Thymus (tissue), 11 donors: ENCODE data around the gene CEACAM19. TPM values are rescaled to one million over a fixed set of nuclear protein-coding genes. Genes with fewer than 3 reads are reported as not detected.

Source experiments
- DNase-seq, 9 donors: peaks; one replicate each; pipeline ENCODE4 v3.0.0-alpha.2; 2013; ENCODE audit warnings: low spot score in 9 of 9, low read depth in 6 of 9, missing footprints in 1 of 9
- H3K27ac ChIP-seq, 2 donors: one replicate each; pipeline ENCODE4 v1.5.1; 2013; ENCODE audit warnings: control low read depth in 1 of 2, low read depth in 1 of 2, low read length in 1 of 2, mild to moderate bottlenecking in 1 of 2, moderate library complexity in 1 of 2
- H3K27me3 ChIP-seq, 2 donors: one replicate each; pipeline ENCODE4 v1.5.1; 2013; ENCODE audit warnings: low read length in 1 of 2; ENCODE audit not compliant: control insufficient read depth in 2 of 2, insufficient read depth in 1 of 2
- H3K36me3 ChIP-seq, 2 donors: one replicate each; pipeline ENCODE4 v1.5.1; 2013; ENCODE audit warnings: low read length in 1 of 2, mild to moderate bottlenecking in 1 of 2, moderate library complexity in 1 of 2; ENCODE audit not compliant: control insufficient read depth in 2 of 2, insufficient read depth in 2 of 2
- H3K4me1 ChIP-seq, 2 donors: one replicate each; pipeline ENCODE4 v1.5.1; 2013; ENCODE audit warnings: low read length in 2 of 2; ENCODE audit not compliant: control insufficient read depth in 2 of 2, insufficient read depth in 2 of 2
- H3K4me3 ChIP-seq, 2 donors: one replicate each; pipeline ENCODE4 v1.5.1; 2013; ENCODE audit warnings: low read length in 2 of 2, control low read depth in 1 of 2, mild to moderate bottlenecking in 1 of 2
- H3K9me3 ChIP-seq, 2 donors: one replicate each; pipeline ENCODE4 v1.5.1; 2013; ENCODE audit warnings: low read length in 1 of 2, mild to moderate bottlenecking in 1 of 2; ENCODE audit not compliant: control insufficient read depth in 2 of 2, insufficient read depth in 1 of 2
- WGBS: extraction: QIAGEN DNeasy Blood & Tissue Kit; methylation state at CpG from one replicate; pipeline ENCODE4 v1.1.7; 2013; 5-methylcytosine and 5-hydroxymethylcytosine counted together
- polyA plus RNA-seq: library from polyadenylated mRNA; stranded (reverse); fragments of 200-250 nt; gene quantifications from one replicate; pipeline ENCODE4 v1.2.3, GENCODE V29; 2013
- total RNA-seq: library from RNA; stranded (reverse); fragments of 120-200 nt; gene quantifications from one replicate; pipeline ENCODE4 v1.2.4, GENCODE V29; 2013
- donor health status: healthy.

The CEACAM19 gene
- total and polyA plus RNA-seq, 2 donors: 0.28 to 3.5 TPM

DNA sequence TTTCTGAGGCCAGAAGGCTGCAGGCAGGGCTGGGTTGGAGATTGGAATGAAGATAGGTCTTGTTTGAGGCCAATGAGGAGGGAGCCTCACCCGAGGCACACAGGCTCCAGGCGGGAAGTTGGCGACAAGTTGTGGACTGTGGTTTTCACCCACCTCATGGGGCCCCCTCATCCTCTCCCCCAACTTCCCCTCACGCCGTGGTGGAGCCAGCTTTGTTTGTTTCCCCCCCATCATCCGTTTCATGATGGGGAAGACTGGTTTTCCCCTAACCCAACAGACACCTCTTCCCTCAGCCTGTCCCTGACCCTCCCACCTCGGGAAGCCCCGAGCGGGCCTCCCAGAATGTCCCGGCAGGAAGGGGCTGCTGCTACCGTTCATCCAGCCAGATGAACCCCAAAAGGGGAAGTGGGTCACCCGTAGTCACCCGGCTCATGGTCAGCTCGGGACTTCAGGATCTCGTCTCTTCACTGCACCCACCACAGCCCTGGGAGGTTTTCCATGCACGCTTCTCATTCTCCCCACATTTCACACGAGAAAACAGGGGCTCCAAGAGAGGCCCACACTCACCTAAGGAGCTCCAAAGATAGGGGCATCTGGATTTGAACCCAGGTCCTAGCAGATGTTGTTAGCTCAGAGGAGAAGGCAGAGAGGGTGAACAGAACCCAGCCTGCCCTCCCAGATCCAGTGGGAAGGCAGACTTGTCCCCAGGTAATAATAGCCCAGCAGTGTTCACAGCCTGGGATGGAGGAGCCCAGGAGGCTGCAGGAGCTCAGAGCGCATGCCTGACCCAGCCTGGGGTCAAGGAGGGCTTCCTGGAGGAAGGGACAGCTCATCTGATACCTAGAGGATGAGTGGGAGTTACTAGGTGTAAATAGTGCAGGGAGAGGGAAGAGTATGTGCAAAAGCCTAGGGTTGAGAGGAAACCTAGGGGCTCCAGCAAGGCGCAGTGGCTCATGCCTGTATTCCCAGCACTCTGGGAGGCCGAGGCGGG, 51.1 kb downstream of the CEACAM19 start:
- peak in 2 of 9 donors; percentile 25 to 49 for DNase-seq
- Histone ChIP-seq H3K4me1 (peaks cover 0 to 23% of the 10 kb centered on the region in 2 donors), H3K4me3 (no peak overlapping the region), H3K27ac (no peak overlapping the region), H3K9me3 (no peaks in the 10 kb centered on the region), H3K36me3 (no peaks in the 10 kb centered on the region), H3K27me3 (peaks cover 0 to 6% of the 10 kb centered on the region in 2 donors)
- 19% methylated on average over 21 of the region's 21 CpGs for WGBS

DNA sequence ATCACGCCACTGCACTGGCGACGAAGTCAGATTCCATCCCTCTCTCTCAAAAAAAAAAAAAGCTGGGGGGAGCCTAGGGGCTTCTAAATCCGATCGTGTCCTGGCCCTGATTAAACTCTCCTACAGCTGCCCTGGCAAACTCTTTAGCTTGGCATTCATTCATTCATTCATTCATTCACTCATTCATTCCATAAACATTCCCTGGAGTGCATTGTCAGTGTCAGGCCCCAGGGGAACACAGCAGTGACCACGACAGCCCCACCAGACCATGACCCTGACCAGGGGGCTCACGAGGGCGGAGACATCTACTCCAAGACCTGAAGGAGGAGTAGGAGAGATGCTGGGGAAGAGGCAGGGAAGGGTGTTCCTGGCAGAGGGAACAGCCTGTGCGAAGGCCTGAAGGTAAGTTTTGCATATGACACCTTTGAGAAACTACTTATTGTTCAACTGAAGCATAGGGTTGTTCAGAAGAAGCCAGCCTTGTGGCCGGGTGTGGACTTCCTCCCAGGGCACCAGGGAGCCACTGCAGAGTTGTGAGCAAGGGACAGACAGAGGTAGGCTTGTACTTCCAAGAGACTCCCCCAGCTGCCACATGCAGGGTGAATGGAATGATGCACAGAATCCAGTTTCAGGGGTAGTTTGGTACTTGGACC, 52.1 kb downstream of the CEACAM19 start:
- Histone ChIP-seq H3K4me3 (no peak overlapping the region), H3K27ac (no peak overlapping the region), H3K36me3 (no peaks in the 10 kb centered on the region), H3K4me1 (peaks cover 0 to 23% of the 10 kb centered on the region in 2 donors), H3K27me3 (peaks cover 0 to 6% of the 10 kb centered on the region in 2 donors), H3K9me3 (no peaks in the 10 kb centered on the region)
- 74% methylated on average over 10 of the region's 10 CpGs for WGBS
- no peak for DNase-seq

DNA sequence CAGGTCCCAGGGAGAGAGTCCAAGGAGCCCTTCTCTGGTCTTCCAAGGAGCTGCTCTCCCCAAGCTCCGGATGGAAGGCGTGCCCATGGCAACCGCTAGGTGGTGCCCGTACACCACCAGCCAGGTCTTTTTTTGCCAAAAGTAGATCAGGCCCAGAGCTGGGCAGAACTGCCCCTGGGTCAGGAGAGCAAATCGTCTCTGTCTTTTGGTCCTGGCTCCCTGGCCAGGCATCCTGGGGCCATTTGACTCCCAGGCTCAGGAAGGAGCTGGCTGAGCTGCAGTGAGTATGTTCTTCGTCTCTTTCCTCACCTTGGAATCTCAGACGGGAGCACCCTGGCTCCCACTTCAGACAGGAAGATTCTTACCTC, 52.7 kb downstream of the CEACAM19 start:
- no peaks in the 10 kb centered on the region for H3K36me3 ChIP-seq
- 27% methylated on average over 7 of the region's 7 CpGs for whole genome bisulfite sequencing
- no peak overlapping the region for H3K27ac ChIP-seq
- H3K9me3 ChIP-seq: no peaks in the 10 kb centered on the region
- DNase-seq: peak in 8 of 9 donors; percentile 49 to 82 (median 64)
- peaks cover 0 to 6% of the 10 kb centered on the region in 2 donors for H3K27me3 ChIP-seq
- peaks cover 0 to 22% of the 10 kb centered on the region in 2 donors for H3K4me1 ChIP-seq
- H3K4me3 ChIP-seq: no peak overlapping the region

DNA sequence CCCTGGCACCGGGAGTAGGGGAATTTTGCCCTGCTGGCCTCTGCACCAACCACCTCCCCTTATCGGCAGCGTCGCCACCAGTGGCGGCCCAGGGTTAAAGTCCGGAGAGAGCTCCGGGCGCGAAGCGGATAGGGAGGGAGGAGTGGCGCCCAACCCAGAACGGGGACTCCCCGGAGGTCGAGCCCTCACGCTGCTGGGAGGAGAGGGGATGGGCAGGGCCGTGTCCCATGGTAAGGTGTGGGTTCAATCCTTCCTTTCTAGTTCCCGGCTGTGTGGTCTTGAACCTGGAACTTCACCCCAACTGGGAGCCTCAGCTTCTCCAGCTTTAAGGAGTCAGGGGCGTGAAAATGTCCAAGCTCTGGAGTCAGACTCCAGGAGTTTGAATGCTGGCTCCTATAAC, 54.0 kb downstream of the CEACAM19 start:
- H3K36me3 ChIP-seq: no peaks in the 10 kb centered on the region
- H3K27me3 ChIP-seq: peaks cover 0 to 6% of the 10 kb centered on the region in 2 donors
- no peak overlapping the region for H3K27ac ChIP-seq
- peaks cover 0 to 20% of the 10 kb centered on the region in 2 donors for H3K4me1 ChIP-seq
- H3K4me3 ChIP-seq: no peak overlapping the region
- WGBS: 56% methylated on average over 18 of the region's 18 CpGs
- no peaks in the 10 kb centered on the region for H3K9me3 ChIP-seq
- no peak for DNase-seq

DNA sequence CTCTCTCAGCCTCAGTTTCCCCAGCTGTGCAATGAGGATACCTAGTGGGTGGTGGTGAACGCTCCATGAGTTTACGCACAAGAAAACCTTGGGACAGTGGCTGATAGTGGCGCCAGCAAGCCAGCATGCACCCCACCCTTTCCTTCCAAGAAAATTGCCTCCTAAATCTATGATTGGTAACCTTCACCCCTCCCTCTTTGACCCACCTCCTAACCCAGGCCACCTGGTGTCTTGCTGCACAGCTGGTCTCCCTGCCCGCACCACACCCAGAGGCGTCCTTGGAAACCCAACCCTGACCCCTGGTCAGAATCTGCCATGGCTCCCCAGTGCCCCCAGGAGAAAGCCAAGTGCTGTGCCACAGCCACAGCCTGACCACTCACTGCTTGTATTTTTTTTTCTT, 54.4 kb downstream of the CEACAM19 start:
- H3K27ac ChIP-seq: no peak overlapping the region

DNA sequence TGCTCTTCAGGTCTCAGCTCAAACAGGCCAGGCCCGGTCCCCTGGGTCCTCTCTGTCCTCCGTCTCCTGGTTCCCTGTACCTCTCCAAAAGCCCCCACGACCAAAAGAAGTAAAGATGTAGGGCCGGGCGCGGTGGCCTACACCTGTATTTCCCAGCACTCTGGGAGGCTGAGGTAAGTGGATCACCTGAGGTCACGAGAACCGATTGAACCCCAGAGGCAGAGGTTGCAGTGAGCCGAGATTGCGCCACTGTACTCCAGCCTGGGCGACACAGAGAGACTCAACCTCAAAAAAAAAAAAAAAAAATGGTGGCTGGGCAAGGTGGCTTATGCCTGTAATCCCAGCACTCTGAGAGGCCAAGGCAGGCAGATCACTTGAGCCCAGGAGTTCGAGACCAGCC, 55.2 kb downstream of the CEACAM19 start:
- DNase-seq: no peak
- peaks cover 0 to 20% of the 10 kb centered on the region in 2 donors for H3K4me1 ChIP-seq
- peaks cover 0 to 6% of the 10 kb centered on the region in 2 donors for H3K27me3 ChIP-seq
- no peaks in the 10 kb centered on the region for H3K9me3 ChIP-seq
- H3K4me3 ChIP-seq: no peak overlapping the region
- no peaks in the 10 kb centered on the region for H3K36me3 ChIP-seq
- WGBS: 97% methylated on average over 12 of the region's 12 CpGs
- no peak overlapping the region for H3K27ac ChIP-seq

More for the DNA sequence above, 54.4 kb downstream of the CEACAM19 start:
- Histone ChIP-seq H3K36me3 (no peaks in the 10 kb centered on the region), H3K4me3 (no peak overlapping the region), H3K4me1 (peaks cover 0 to 20% of the 10 kb centered on the region in 2 donors), H3K9me3 (no peaks in the 10 kb centered on the region), H3K27me3 (peaks cover 0 to 6% of the 10 kb centered on the region in 2 donors)
- no peak for DNase-seq
- WGBS: 91% methylated on average over 5 of the region's 5 CpGs

DNA sequence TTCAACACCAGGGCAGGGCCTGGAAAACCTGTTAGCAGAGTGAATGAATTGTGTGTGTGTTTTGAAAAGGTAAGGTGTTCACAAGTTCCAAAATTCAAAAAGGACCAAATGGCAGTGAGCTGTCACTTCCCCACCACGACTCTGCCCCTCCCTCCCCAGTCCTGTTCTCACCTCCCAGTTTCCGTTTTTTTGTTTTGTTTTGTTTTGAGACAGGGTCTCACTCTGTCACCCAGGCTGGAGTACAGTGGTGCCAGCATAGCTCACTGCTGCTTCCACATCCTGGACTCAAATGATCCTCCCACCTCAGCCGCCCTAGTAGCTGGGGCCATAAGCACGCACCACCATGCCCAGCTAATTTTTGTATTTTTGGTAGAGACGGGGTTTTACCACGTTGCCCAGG, 56.9 kb downstream of the CEACAM19 start:
- H3K36me3 ChIP-seq: no peaks in the 10 kb centered on the region
- H3K4me1 ChIP-seq: peaks cover 0 to 9% of the 10 kb centered on the region in 2 donors
- no peak overlapping the region for H3K4me3 ChIP-seq
- no peak for DNase-seq
- H3K27ac ChIP-seq: no peak overlapping the region
- 80% methylated on average over 6 of the region's 6 CpGs for WGBS
- H3K9me3 ChIP-seq: no peaks in the 10 kb centered on the region
- H3K27me3 ChIP-seq: peaks cover 0 to 7% of the 10 kb centered on the region in 2 donors

DNA sequence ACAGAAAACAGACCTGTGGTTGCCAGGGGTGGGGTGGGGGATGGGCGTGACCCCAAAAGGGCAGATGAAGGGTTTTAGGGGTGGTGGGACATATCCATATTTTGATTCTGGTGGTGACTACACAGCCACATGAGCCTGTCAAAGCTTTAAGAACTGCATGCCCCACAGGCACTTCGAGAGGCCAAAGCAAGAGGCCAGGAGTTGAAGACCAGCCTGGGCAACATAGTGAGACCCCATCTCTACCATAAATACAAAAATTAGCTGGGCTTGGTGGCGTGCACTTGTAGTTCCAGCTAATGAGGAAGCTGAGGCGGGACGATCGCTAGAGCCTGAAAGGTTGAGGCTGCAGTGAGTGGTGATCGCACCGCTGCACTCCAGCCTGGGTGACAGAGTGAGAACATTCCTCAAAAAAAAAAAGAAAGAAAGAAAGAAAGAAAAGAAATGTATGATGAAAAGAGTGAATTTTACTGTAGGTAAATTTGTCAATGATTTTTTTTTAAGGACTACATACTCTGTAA, 58.3 kb downstream of the CEACAM19 start:
- no peak overlapping the region for H3K27ac ChIP-seq
- no peak for DNase-seq
- peaks cover 0 to 7% of the 10 kb centered on the region in 2 donors for H3K27me3 ChIP-seq
- H3K4me1 ChIP-seq: no peaks in the 10 kb centered on the region
- H3K36me3 ChIP-seq: no peaks in the 10 kb centered on the region
- no peaks in the 10 kb centered on the region for H3K9me3 ChIP-seq
- H3K4me3 ChIP-seq: no peak overlapping the region
- WGBS: 89% methylated on average over 8 of the region's 8 CpGs

DNA sequence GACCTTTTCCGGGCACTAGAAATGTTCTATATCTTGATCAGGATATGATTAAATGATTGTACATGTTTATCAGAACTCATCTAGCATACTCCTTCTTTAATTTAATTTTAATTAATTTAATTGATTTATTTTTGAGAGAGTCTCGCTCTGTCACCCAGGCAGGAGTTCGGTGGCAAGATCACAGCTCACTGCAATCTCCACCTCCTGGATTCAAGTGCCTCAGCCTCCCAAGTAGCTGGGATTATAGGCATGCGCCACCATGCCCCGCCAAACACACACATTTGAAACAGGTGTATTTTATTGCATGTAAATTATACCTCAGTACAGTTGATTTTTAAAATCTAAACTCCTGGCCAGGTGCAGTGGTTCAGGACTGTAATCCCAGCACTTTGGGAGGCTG, 59.8 kb downstream of the CEACAM19 start:
- H3K27me3 ChIP-seq: peaks cover 0 to 2% of the 10 kb centered on the region in 2 donors
- 95% methylated on average over 5 of the region's 5 CpGs for WGBS
- no peak overlapping the region for H3K27ac ChIP-seq
- no peaks in the 10 kb centered on the region for H3K9me3 ChIP-seq
- DNase-seq: no peak
- H3K4me3 ChIP-seq: no peak overlapping the region
- H3K36me3 ChIP-seq: no peaks in the 10 kb centered on the region
- H3K4me1 ChIP-seq: no peaks in the 10 kb centered on the region
